HEK293T (cell line): Measurements from ENCODE around the gene KCNJ15.

Source experiments
- HDGF ChIP-seq: fragments of 450-650 bp; IDR thresholded peaks from 2 replicates; pipeline ENCODE4 v1.6.1; 2017; ENCODE audit warnings: antibody characterized with exemption, borderline replicate concordance
- TARDBP ChIP-seq: fragments of 450-650 bp; IDR thresholded peaks from 2 replicates; pipeline ENCODE4 v1.6.1; 2016

GRCh38 chr21:38307771-38308531 is 51.2 kb downstream of the KCNJ15 start:
- TF ChIP-seq TARDBP (no peak), HDGF (no peak)
